GM19395 (cell line): ENCODE results near the gene TMEM178B.

Source experiments
- ATAC-seq: cut with Tn5 transposase; IDR thresholded peaks from one replicate; pipeline ENCODE4 v1.9.1; 2021; ENCODE audit warnings: mild to moderate bottlenecking, moderate library complexity; ENCODE audit not compliant: unreplicated experiment

Gene TMEM178B

DNA sequence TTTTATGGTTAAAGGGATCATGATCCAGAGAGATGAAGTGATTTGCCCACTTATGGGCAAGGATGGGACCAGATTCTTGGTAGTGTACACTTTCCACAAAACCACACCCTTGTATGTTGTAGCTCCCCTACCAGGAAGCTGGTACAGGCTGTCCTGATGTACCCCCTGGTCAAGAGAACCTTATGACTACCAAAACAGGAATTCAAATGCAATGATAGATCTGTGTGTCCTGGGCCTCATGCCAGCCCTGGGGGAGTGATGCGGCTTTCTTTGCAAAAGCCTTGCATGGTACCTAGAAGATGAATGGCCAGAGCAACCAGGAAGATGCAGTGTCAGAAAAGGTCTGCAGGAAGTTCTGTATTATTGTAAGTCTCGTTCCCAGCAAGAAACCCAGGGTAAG, 382.4 kb downstream of the TMEM178B start:
- no peak for ATAC-seq

DNA sequence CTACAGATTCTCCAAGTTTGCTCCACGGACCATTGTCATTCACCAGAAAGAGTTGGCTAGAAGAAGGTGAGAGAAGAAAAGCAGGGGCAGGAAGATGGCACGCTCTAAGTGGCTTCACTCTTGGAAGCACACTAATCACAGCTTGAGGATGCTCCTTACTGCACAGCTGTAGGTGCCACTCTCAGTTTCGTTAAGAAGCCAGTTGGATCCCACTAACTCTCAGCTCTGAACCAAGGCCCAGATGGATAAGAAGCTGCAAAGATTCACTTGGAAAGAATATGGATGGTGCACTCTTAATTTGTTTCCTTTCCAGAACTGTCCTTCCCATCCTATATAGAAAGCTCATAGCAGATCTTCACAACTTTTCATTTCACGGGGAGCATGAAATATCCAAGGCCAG, 382.8 kb downstream of the TMEM178B start:
- no peak for ATAC-seq

DNA sequence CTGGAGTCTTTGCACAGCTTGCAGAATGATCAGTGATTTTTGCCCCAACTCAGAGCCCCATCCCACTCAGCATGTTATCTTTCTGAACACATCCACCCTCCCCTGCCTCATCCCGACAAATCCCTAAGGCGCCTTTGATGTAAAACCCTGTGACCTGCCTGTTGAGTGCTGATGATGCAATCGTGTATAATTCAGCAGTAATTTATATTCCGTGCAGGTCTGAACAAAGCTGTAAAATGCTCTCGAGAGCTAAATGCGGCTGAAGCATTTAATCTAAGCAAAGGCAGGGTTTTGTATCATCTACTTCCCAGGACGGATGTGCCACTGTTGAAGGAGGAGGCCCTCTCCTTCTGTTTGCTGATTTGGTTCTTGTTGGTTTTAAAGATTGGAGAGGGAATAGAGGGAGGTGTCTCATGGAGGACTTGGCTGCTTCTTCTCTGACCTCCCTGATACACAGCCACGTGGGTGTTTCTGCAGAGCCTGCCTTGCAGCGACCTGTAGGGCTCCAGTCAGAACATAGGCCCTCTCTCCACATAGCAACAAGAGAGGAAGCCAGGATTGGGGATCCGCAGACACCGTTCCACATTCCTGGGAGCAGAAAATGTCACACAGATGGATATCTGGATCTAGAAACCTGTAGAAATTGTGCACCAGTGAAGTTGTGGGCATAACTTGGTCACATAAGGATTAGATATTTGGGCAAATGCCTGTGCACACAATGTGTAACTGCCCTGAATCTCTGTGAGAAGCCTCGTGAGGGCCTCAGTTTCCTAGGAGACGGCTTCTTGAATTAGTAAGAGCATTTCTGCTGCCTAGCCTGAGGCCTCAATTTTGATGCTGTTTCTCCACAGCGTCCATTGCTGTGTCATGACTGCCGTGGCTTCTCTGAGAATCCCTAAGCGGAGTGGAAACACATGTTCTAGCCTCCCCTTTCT, 387.2 kb downstream of the TMEM178B start:
- ATAC-seq, result no peak

DNA sequence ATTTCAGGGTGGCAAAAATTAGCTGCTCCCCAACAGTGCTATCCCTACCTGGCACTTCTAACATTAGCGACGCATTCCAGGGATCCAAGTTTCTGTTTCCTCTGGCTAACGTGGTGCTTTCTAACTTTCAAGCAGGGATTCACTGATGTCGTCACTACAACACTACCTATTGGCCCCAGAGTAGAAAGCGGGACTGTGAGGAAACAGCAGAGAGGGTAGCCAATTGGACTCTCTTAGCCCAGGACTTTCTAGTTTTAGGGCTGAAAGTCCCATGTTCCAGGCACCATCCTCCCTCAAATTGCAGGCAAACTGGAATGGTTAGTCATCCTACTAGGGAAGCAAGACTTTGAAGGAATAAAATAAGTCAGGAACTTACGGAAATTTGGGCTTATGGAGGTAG, 388.1 kb downstream of the TMEM178B start:
- ATAC-seq, result no peak

DNA sequence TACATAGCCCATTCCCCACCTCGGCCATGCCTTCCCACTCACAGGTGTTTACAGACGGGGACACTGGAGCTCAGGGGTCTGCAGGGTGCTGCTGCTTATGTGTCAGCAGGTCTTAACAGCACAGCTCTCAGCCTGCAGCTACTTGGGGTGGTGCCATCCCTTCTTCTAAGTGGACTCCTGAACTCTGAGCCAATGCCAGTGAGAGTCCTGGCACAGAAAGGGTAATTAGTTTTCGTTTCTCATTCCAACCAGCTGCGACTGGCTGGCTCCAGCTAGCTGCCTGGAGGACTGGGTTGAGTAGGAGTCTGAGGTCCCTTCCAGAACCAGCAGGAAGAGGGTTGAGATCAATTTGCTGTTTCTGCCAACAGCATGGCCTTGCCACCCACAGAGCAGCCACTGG, 389.1 kb downstream of the TMEM178B start:
- no peak for ATAC-seq

DNA sequence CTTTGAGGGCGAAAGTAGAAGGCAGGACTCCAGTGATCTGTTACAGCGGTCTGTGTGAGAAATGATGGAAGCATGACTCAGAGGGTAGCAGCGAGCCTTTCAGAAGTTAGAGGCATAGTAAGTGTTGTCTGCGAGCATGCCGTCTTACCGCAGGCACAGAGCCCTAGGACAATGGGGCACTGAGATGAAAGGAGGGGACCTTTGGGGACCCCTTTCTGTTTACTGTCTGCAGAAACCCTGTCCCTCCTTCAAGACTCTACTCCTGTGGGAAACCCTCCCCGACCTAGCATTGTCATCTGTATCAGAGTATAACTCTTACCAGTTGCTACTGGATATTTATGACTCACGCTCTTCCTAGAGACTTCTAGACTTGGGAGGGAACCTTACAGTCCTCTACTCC, 390.1 kb downstream of the TMEM178B start:
- ATAC-seq, result no peak

DNA sequence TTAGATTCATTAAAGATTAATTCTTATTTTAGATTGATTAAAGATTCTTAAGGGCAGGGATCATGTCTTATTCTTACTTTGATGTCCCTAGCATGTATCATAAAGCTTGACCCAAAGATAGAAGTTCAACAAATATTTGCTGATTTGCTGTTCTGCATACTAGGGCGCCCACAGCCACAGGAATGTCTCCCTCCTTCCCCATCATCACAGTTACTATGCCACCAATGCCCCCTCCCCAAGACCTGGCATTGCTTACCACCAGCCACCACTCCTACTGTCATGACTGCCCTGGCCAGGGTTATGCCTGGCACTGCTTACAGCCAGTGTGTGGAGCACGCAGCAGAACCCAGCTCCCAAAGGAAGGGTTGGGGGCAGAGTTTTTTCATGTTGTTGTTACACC, 390.7 kb downstream of the TMEM178B start:
- no peak for ATAC-seq

DNA sequence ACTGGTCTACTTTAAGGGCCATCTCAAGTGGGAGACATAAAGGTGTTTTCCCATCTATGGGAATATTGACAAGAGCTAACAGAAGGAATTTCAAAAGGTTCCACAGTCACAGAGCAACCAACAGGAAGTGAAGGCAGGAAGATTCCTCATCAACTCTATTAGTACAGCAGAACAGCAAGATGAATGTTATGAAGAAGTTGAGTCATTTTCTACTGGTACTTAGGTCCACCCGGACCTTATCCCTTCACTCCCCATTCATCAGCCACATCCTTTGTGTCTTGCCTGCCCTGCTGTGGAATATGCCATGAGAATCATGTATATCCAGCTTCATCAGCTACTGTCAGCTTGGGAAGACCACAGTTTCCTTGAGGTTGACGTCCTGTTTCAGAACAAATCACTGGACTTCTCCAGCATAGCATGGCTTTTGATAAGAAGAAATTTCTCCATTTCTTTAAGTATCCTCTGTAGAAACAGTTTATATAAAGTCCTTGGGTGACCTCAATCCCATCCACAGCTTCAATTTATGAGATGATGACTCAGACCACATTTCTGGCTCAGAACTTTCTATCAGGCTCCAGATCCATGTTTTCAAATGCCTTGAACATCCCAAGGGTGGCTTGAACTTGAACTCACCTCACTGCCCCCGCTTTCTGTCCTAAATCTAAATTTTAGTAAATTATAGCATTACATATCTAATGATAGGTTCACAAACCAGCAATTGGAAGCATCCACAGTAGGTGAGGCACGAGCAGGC, 392.5 kb downstream of the TMEM178B start:
- no peak for ATAC-seq

DNA sequence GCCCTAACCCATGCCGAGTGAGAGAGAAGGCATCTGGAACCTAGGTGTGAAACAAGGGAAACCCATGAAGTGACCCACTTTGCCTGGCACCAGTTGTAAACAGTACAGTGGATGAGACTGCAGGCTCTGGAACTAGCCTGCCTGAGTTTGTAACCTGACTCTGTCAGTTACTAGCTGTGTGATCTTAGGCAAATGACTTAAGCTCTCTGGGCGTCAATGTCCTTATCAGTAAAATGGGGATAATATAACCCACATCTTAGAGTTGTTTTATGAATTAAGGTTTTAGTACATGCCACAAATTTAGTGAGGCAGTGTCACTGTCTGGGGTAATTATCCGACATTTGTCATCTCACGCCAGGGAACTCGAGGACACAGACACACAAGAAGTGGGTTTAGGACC, 394.5 kb downstream of the TMEM178B start:
- ATAC-seq, result no peak

DNA sequence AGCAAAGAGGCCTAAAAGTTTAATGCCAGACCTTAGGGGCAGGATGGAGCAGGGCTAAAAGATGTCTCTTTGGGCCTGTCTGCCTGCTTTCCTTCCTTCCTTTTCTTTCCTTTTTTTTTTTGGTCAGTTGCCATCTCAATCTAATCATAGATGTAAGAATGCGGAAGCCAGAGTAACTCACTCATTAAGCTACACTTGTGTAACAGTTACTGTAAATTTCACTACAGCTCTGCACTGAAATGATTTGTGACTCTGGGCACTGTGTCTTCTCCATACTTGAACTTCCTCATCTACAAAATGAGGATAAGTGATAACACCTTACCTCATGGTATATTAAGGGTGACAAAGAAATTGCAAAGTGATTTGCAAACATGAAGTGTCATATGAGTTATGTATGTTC, 401.8 kb downstream of the TMEM178B start:
- ATAC-seq, result no peak

DNA sequence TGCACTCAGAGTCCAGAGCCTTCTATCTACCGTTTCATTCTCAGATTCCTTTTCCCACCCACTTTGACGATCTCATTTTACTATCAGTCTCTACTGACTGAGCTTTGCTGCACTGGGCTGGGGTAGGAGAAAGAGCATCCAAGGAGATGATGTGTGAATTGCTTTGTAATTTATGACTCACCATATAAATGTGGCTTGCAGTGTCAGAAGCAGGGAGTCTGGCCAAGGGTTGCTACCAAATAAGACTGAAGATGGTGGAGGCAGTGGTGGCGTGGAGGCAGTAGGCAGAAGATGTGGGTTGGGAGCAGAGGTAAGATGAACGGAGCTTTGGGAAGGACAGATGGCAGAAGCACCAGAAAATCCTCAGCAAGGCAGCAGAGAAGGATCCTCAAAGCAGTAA, 404.0 kb downstream of the TMEM178B start:
- ATAC-seq, result no peak

DNA sequence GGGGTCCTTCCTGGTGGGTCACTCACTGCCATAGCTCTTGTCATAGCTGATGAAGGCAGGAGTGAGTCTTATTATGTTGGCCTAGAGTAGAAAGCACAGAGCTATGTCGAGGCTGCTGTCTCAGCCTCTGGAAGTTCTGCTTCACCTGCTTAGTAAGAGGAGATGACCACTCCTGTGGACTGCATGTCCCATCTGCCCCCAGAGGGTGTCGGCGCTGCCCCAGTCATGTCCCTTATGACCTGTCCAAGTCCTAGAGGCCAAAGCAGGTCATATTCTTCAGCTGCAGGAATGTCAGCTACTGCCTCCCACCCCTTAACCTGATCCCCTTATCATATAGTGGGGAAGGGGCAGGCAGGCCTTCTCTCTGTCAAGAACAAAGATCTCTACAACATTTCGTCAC, 405.0 kb downstream of the TMEM178B start:
- no peak for ATAC-seq

DNA sequence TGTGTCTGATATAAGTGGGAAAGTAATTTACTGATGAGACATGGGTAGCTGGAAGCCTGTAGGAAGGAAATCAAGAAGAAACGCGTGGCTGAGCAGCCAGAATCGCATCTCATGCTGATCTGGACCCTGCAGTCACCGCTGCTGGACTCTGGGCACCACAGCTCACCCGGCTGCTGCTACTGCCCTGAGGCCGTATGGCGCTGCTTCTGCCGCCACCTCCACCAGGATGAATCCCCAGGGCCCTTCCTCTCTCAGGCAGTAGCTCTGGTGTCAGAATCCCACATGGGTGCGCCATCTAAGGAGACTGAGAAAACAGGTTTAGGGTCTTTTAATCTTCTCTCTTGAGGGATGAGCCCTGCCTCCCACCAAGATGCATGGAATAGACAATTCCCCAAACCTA, 407.1 kb downstream of the TMEM178B start:
- no peak for ATAC-seq

DNA sequence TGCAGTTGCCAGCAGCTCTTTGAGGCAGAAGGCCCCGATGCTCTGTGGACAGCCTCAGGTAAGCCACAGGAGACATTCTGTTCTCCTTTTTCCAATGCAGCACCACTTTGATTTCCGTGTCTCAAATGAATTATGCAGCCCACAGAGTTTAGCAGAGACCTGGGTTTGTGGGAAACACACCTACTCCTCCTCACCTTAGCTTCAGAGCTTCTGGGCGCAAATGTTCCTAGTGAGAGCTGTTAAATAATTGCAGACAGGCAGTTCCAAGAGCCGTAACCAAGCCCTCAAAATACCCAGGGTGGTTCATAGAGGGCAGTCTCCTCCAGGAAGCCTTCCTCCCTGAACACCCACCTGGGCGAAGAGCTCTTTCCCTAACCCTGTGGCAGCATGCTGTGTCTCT, 408.1 kb downstream of the TMEM178B start:
- no peak for ATAC-seq

DNA sequence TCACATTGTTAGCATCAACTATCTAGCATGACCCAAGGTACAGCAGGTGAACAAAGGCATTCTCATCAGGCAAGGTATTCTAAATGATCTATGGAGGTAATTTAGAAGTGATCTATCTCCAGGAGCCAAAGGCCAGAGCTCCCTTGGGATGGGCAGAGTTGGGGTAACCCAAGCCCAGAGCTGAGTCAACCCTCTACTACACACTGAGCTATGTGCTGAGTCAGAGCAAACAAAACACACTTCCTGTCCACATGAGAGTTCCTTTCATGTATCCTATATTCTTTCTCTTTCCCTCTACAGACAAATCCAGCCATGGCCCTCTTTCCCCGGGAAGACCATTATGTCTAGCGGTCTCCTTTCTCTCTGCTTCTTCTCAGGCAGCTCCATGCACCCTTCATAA, 409.2 kb downstream of the TMEM178B start:
- no peak for ATAC-seq

DNA sequence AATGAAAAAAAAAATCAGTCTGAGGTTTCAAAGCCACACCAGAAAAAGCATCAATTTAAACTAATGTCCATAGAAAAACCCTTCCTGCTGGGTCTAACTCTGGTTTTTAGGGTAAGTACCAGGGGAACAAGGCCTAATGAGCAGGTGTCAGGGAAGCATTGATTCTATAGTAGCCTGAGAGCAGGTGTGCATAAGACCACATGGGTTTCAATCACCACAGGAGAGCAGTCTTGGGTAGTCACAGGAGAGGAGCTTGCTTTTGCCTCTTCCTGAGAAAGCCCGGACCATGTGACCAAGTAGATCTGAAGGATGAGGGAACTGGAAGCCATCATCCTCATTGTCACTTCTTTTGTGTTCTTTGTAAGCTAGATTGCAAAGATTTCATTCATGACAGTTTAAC, 411.0 kb downstream of the TMEM178B start:
- no peak for ATAC-seq

DNA sequence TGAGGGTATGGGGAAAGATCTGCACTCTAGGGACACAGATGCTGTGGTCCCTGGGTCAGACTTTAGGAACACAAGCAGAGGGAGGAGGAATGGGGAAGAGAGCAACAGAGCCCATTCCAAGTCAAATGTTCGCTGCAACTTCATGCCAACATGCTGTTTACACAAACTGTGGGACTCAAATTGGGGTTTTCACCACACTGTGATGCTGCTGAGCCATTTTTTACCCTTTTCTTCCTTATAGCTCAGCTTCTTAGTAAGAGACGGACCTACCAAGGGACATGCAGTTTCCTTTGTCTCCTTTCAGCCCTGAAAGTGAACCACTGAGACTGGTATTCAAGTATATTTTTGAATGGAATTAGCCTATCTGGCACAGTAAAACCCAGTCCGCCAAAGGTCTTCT, 413.1 kb downstream of the TMEM178B start:
- no peak for ATAC-seq

DNA sequence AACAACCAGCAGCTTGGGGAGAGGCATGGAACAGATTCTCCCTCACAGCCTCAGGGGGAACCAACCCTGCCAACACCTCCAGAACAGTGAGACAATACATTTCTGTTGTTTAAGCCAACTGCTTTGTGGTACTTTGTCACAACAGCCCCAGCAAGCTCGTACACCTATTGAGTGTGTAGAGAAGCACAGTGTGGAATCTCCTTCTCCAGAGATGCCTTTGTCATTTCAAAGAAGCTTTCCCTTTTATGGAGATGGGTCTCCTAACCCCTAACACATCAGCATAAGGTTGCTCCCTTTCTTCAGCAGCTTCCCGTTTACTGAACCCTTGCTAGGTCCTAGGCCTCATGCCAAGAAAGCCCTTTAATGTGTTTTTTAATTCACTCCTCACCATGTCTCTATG, 416.6 kb downstream of the TMEM178B start:
- no peak for ATAC-seq

DNA sequence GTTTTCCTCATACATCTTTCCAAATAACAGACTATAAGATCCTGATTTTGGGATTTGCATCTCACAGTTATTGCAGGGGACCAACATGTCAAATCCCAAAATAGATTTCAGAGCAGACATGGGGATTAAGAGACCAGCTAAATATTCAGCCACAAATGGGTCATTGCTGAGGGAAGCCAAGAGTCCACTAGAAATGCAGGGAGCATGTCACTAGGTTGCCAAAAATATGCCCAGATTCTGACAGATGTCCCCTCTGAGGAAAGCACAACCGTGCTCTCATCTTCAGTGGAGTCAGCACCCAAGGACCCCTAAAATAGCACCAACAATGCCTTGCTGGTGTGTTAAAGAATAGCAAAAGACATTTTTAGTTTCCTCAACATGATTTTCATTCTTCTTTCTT, 421.2 kb downstream of the TMEM178B start:
- ATAC-seq, result no peak

DNA sequence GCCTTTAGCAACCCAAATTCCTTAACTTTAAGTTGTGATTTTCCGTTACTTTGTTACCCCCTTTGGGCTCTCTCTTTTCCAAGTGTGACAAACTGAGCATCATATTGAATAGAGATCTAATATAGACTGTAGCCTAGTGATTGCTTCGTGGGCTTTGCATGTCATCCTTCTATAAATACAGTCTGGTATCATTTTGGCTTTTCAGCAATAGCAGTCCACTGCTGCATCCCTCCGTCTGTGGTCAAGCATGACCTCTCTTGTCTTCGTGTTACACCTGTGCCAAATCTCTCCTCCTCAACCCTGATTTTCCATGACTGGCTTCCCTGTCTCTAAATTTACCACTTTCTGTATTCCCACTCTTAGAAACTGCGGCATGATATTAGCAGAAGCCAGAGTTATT, 423.5 kb downstream of the TMEM178B start:
- ATAC-seq, result no peak

DNA sequence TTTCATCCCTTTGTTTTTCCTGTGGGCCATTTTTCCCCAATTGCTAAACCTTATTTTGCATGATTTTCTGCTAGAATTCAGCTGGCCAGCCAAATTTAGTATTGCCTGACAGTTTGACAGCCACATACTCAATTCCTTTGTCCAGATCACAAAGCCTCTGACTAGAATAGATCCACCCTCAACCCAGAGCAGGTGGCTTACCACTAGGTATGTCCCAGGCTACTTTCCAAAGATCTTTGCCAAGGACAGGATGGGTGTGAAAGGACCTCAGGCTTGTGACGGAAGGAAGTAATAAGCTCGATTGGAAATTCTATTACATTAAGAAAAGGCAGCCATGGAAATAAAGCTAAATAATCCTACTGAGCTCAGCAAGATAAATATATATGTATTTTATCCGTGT, 426.7 kb downstream of the TMEM178B start:
- no peak for ATAC-seq

DNA sequence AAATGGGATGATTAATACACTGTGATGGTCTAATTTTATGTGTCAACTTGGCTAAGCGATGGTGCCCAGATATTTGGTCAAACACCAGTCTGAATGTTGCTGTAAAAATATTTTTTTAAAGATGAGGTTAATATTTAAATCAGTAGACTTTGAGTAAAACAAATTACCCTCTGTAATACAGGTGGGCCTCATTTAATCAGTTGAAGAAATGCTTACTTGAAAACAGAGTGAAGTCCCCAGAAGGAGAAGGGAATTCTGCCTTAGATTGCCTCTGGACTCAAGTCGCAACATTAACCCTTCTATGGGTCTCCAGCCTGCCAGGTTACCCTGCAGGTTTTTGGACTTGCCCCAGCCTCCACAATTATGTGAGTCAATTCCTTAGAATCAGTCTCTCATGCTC, 427.6 kb downstream of the TMEM178B start:
- no peak for ATAC-seq
